Measurements from ENCODE around the gene IFNA7. TPM values are rescaled to one million over a fixed set of nuclear protein-coding genes. Genes with fewer than 3 reads are reported as not detected.
"Not testable (repeated sequence)": the region's sequence is repeated elsewhere in the genome, so short reads cannot be mapped to it uniquely, and the experiment has no call there.

IFNA7 gene
- not detected for total RNA-seq

- H3K27me3 ChIP-seq (ENCODE audit: insufficient read depth, low read length); H3K9me3 ChIP-seq (ENCODE audit: low read depth, low read length); H3K4me1 ChIP-seq (ENCODE audit: insufficient read depth, low read length); H3K4me3 ChIP-seq (ENCODE audit: low read length): not testable (repeated sequence)
These were observed at the start of gene IFNA7 for GRCh38 chr9:21202105-21202504. IFNA7 (minus strand) TSS chr9:21202205; CDS start chr9:21202165, 40 bp downstream.

GRCh38 chr9:21251638-21252037 is 49.6 kb upstream of the IFNA7 start:
- no peak overlapping the region for H3K4me3 ChIP-seq (ENCODE audit: low read length)
- peaks cover 3% of the 10 kb centered on the region for H3K27me3 ChIP-seq (ENCODE audit: insufficient read depth, low read length)
- no peaks in the 10 kb centered on the region for H3K9me3 ChIP-seq (ENCODE audit: low read depth, low read length)
- H3K4me1 ChIP-seq (ENCODE audit: insufficient read depth, low read length), result peaks cover 16% of the 10 kb centered on the region

GRCh38 chr9:21251190-21251589 is 49.2 kb upstream of the IFNA7 start:
- Histone ChIP-seq H3K4me3 (ENCODE audit: low read length) (no peak overlapping the region), H3K27me3 (ENCODE audit: insufficient read depth, low read length) (peaks cover 3% of the 10 kb centered on the region), H3K4me1 (ENCODE audit: insufficient read depth, low read length) (peaks cover 16% of the 10 kb centered on the region), H3K9me3 (ENCODE audit: low read depth, low read length) (no peaks in the 10 kb centered on the region)

GRCh38 chr9:21244836-21245235 is 42.8 kb upstream of the IFNA7 start:
- H3K9me3 ChIP-seq (ENCODE audit: low read depth, low read length), result no peaks in the 10 kb centered on the region
- H3K4me1 ChIP-seq (ENCODE audit: insufficient read depth, low read length), result peaks cover 9% of the 10 kb centered on the region
- H3K4me3 ChIP-seq (ENCODE audit: low read length), result no peak overlapping the region
- H3K27me3 ChIP-seq (ENCODE audit: insufficient read depth, low read length), result peaks cover 25% of the 10 kb centered on the region

GRCh38 chr9:21239911-21240310 is 37.9 kb upstream of the IFNA7 start, which contains the start of gene IFNA14:
IFNA14 (minus strand) TSS chr9:21240005; CDS start chr9:21239935, 70 bp downstream.
- Histone ChIP-seq H3K4me1 (ENCODE audit: insufficient read depth, low read length) (peaks cover 13% of the 10 kb centered on the region), H3K27me3 (ENCODE audit: insufficient read depth, low read length) (peaks cover 23% of the 10 kb centered on the region), H3K9me3 (ENCODE audit: low read depth, low read length) (no peaks in the 10 kb centered on the region), H3K4me3 (ENCODE audit: low read length) (no peak within 1 kb of the TSS)

- not testable (repeated sequence) for H3K4me3 ChIP-seq (ENCODE audit: low read length); H3K27me3 ChIP-seq (ENCODE audit: insufficient read depth, low read length); H3K9me3 ChIP-seq (ENCODE audit: low read depth, low read length)
- peaks cover 12% of the 10 kb centered on the region for H3K4me1 ChIP-seq (ENCODE audit: insufficient read depth, low read length)
These were observed 34.3 kb upstream of the IFNA7 start for GRCh38 chr9:21236360-21236714.

- H3K4me3 ChIP-seq (ENCODE audit: low read length), result not testable (repeated sequence)
These were observed 33.7 kb upstream of the IFNA7 start for GRCh38 chr9:21235468-21236359.

GRCh38 chr9:21234153-21234687 is 32.2 kb upstream of the IFNA7 start:
- Histone ChIP-seq H3K4me1 (ENCODE audit: insufficient read depth, low read length) (peaks cover under 1% of the 10 kb centered on the region), H3K4me3 (ENCODE audit: low read length) (no peak overlapping the region), H3K9me3 (ENCODE audit: low read depth, low read length) (no peaks in the 10 kb centered on the region), H3K27me3 (ENCODE audit: insufficient read depth, low read length) (no peaks in the 10 kb centered on the region)

More at GRCh38 chr9:21235468-21236359, 33.7 kb upstream of the IFNA7 start:
- not testable (repeated sequence) for H3K9me3 ChIP-seq (ENCODE audit: low read depth, low read length); H3K27me3 ChIP-seq (ENCODE audit: insufficient read depth, low read length)
- peaks cover 12% of the 10 kb centered on the region for H3K4me1 ChIP-seq (ENCODE audit: insufficient read depth, low read length)

- H3K4me1 ChIP-seq (ENCODE audit: insufficient read depth, low read length), result no peaks in the 10 kb centered on the region
- H3K27me3 ChIP-seq (ENCODE audit: insufficient read depth, low read length), result no peaks in the 10 kb centered on the region
- H3K9me3 ChIP-seq (ENCODE audit: low read depth, low read length), result no peaks in the 10 kb centered on the region
- no peak overlapping the region for H3K4me3 ChIP-seq (ENCODE audit: low read length)
These were observed 31.3 kb upstream of the IFNA7 start for GRCh38 chr9:21233258-21233657.

- H3K4me1 ChIP-seq (ENCODE audit: insufficient read depth, low read length), result no peaks in the 10 kb centered on the region
- no peaks in the 10 kb centered on the region for H3K27me3 ChIP-seq (ENCODE audit: insufficient read depth, low read length)
- no peak within 1 kb of the TSS for H3K4me3 ChIP-seq (ENCODE audit: low read length)
- H3K9me3 ChIP-seq (ENCODE audit: low read depth, low read length), result no peaks in the 10 kb centered on the region
These were observed 26.1 kb upstream of the IFNA7 start, which contains the start of gene IFNA17 for GRCh38 chr9:21228122-21228521. IFNA17 (minus strand) TSS chr9:21228222; CDS start chr9:21228173, 49 bp downstream.

- not testable (repeated sequence) for H3K27me3 ChIP-seq (ENCODE audit: insufficient read depth, low read length); H3K4me1 ChIP-seq (ENCODE audit: insufficient read depth, low read length); H3K4me3 ChIP-seq (ENCODE audit: low read length); H3K9me3 ChIP-seq (ENCODE audit: low read depth, low read length)
These were observed 15.2 kb upstream of the IFNA7 start, which contains the start of gene IFNA16 for GRCh38 chr9:21217211-21217610. IFNA16 (minus strand) TSS chr9:21217311; CDS start chr9:21217305, 6 bp downstream.

- H3K27me3 ChIP-seq (ENCODE audit: insufficient read depth, low read length); H3K4me3 ChIP-seq (ENCODE audit: low read length): not testable (repeated sequence)
These were observed 11.7 kb upstream of the IFNA7 start for GRCh38 chr9:21213411-21214326.

GRCh38 chr9:21212160-21212559 is 10.2 kb upstream of the IFNA7 start:
- H3K4me3 ChIP-seq (ENCODE audit: low read length); H3K9me3 ChIP-seq (ENCODE audit: low read depth, low read length); H3K4me1 ChIP-seq (ENCODE audit: insufficient read depth, low read length); H3K27me3 ChIP-seq (ENCODE audit: insufficient read depth, low read length): not testable (repeated sequence)

More at GRCh38 chr9:21213411-21214326, 11.7 kb upstream of the IFNA7 start:
- not testable (repeated sequence) for H3K4me1 ChIP-seq (ENCODE audit: insufficient read depth, low read length); H3K9me3 ChIP-seq (ENCODE audit: low read depth, low read length)

- H3K4me1 ChIP-seq (ENCODE audit: insufficient read depth, low read length); H3K4me3 ChIP-seq (ENCODE audit: low read length); H3K27me3 ChIP-seq (ENCODE audit: insufficient read depth, low read length); H3K9me3 ChIP-seq (ENCODE audit: low read depth, low read length): not testable (repeated sequence)
These were observed 8.8 kb upstream of the IFNA7 start for GRCh38 chr9:21210782-21211181.

- Histone ChIP-seq H3K27me3 (ENCODE audit: insufficient read depth, low read length) (no peaks in the 10 kb centered on the region), H3K9me3 (ENCODE audit: low read depth, low read length) (no peaks in the 10 kb centered on the region), H3K4me1 (ENCODE audit: insufficient read depth, low read length) (no peaks in the 10 kb centered on the region), H3K4me3 (ENCODE audit: low read length) (no peak overlapping the region)
These were observed 8.3 kb upstream of the IFNA7 start for GRCh38 chr9:21210311-21210710.
